Parathyroid adenoma (tissue), 2 donors: Measurements from ENCODE around the gene LY86.

Source experiments
- H2AFZ ChIP-seq: fragments of 300-600 bp; sonication (generic); one replicate; pipeline ENCODE4 v1.7.0; 2017; ENCODE audit warnings: antibody characterized with exemption, mild to moderate bottlenecking
- H3K27ac ChIP-seq: fragments of 300-600 bp; sonication (generic); one replicate; pipeline ENCODE4 v1.7.0; 2017
- H3K27me3 ChIP-seq: fragments of 300-600 bp; sonication (generic); one replicate; pipeline ENCODE4 v1.7.0; 2017; ENCODE audit warnings: low read length; ENCODE audit not compliant: control insufficient read depth, insufficient read depth
- H3K36me3 ChIP-seq: fragments of 300-600 bp; sonication (generic); one replicate; pipeline ENCODE4 v1.7.0; 2017; ENCODE audit warnings: low read length; ENCODE audit not compliant: control insufficient read depth, insufficient read depth
- H3K4me1 ChIP-seq: fragments of 300-600 bp; sonication (generic); one replicate; pipeline ENCODE4 v1.7.0; 2017; ENCODE audit warnings: control low read depth
- H3K4me2 ChIP-seq: fragments of 300-600 bp; sonication (generic); one replicate; pipeline ENCODE4 v1.7.0; 2017; ENCODE audit warnings: low read length
- H3K4me3 ChIP-seq: fragments of 300-600 bp; sonication (generic); one replicate; pipeline ENCODE4 v1.7.0; 2017; ENCODE audit warnings: low read depth, low read length
- H3K79me2 ChIP-seq: fragments of 300-600 bp; sonication (generic); one replicate; pipeline ENCODE4 v1.7.0; 2017; ENCODE audit warnings: control low read depth
- H3K9ac ChIP-seq: fragments of 300-600 bp; sonication (generic); one replicate; pipeline ENCODE4 v1.7.0; 2017; ENCODE audit warnings: mild to moderate bottlenecking
- H3K9me3 ChIP-seq: fragments of 300-600 bp; sonication (generic); one replicate; pipeline ENCODE4 v1.7.0; 2017; ENCODE audit warnings: low read length; ENCODE audit not compliant: control insufficient read depth
- CTCF ChIP-seq: fragments of 300-600 bp; sonication (generic); IDR thresholded peaks from one replicate; pipeline ENCODE4 v1.7.0; 2017; ENCODE audit warnings: antibody characterized with exemption, mild to moderate bottlenecking
- donor health status: primary hyperparathyroidism.

The LY86 gene

DNA sequence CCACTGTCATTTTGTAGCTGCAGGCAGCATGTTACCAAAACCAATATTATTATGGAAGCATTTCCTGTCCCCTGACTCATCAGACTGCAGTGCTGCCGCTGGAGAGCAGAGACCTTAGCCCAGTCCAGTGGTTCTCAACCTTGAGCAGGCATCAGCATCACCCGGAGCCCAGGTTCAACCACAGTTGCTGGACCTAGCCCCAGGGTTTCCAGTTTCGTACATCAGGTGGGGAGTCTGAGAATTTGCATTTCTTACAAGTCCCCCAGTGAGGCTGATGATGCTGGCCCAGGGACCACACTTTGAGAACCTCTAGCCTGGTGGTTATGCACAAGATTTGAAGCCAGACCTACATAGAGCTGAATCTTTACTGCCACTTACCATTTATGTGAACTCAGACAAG is 47.3 kb downstream of the LY86 start:
- Histone ChIP-seq H3K79me2 (no peaks in the 10 kb centered on the region), H3K4me2 (no peak overlapping the region), H3K4me3 (no peak overlapping the region), H2AFZ (no peak overlapping the region), H3K4me1 (no peaks in the 10 kb centered on the region), H3K36me3 (no peaks in the 10 kb centered on the region), H3K27me3 (no peaks in the 10 kb centered on the region), H3K9me3 (no peaks in the 10 kb centered on the region), H3K27ac (no peak overlapping the region), H3K9ac (no peak overlapping the region)
- no peak for TF ChIP-seq CTCF

DNA sequence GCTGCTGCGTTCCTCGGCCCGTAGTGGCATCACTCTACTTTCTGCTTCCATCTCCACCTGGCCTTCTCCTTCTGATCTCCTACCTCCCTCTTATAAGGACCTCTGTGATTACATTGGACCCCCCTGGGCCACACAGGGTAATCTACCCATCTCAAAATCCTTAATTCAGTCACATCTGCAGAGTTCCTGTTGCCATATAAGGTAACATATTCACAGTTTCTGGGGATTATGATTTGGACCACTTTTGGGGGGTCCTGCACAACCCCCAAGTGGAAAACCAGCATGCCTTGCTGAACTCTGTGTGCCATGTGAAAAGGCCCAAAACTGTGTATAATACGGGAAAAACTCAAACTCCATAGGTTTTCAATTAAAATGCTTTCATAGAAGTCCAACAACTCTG is 51.1 kb downstream of the LY86 start:
- Histone ChIP-seq H3K4me1 (no peaks in the 10 kb centered on the region), H3K27me3 (no peaks in the 10 kb centered on the region), H3K36me3 (no peaks in the 10 kb centered on the region), H3K9ac (no peak overlapping the region), H3K4me2 (no peak overlapping the region), H3K9me3 (no peaks in the 10 kb centered on the region), H2AFZ (no peak overlapping the region), H3K4me3 (no peak overlapping the region), H3K27ac (no peak overlapping the region), H3K79me2 (no peaks in the 10 kb centered on the region)
- TF ChIP-seq CTCF = no peak

GRCh38 chr6:6640926-6641325 is 52.4 kb downstream of the LY86 start:
- no peaks in the 10 kb centered on the region for H3K36me3 ChIP-seq
- H3K9ac ChIP-seq = no peak overlapping the region
- no peaks in the 10 kb centered on the region for H3K27me3 ChIP-seq
- no peak overlapping the region for H2AFZ ChIP-seq
- H3K4me1 ChIP-seq = no peaks in the 10 kb centered on the region
- H3K79me2 ChIP-seq = no peaks in the 10 kb centered on the region
- H3K27ac ChIP-seq = no peak overlapping the region
- H3K9me3 ChIP-seq = no peaks in the 10 kb centered on the region
- H3K4me3 ChIP-seq = no peak overlapping the region
- TF ChIP-seq CTCF = no peak
- H3K4me2 ChIP-seq = no peak overlapping the region

- no peaks in the 10 kb centered on the region for H3K79me2 ChIP-seq
- no peaks in the 10 kb centered on the region for H3K4me1 ChIP-seq
- no peaks in the 10 kb centered on the region for H3K36me3 ChIP-seq
- H3K27me3 ChIP-seq = no peaks in the 10 kb centered on the region
- H3K9me3 ChIP-seq = no peaks in the 10 kb centered on the region
- no peak overlapping the region for H3K9ac ChIP-seq
- H2AFZ ChIP-seq = no peak overlapping the region
- H3K4me3 ChIP-seq = no peak overlapping the region
- no peak overlapping the region for H3K4me2 ChIP-seq
- no peak for TF ChIP-seq CTCF
- no peak overlapping the region for H3K27ac ChIP-seq
These were observed 54.9 kb downstream of the LY86 start for GRCh38 chr6:6643398-6643797.

DNA sequence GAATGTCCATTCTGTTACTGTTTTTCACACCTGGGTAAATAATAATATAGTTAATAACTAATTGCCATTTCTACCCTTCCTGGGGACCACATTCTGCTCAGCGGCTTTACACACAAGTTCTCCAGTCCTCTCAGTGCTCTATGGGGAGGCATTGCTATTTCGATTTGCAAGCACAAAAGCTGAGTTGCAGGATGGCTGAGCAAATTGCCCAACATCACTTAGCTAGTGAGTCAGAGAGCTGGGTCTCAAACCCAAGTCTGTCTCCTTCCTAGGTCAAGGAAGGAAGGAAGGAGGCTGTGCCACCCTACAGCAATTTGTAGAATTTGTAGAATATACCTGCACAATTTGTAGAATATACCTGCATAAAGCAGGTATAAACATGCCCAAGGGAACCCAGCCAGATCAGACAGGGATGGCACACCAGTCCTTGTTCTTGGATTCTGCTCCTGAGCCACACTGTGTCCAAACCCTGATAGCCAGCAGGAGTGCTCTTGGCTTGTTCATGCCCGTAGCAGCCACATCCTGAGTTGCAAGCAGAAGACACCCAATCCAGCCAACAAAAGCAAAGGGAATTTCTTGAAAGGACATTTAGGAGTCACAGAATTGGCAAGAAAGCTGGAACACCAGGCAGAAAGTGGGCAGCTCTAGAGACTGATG is 56.9 kb downstream of the LY86 start:
- Histone ChIP-seq H2AFZ (no peak overlapping the region), H3K4me3 (no peak overlapping the region), H3K79me2 (no peaks in the 10 kb centered on the region), H3K9me3 (no peaks in the 10 kb centered on the region), H3K4me1 (no peaks in the 10 kb centered on the region), H3K27me3 (no peaks in the 10 kb centered on the region), H3K9ac (no peak overlapping the region), H3K4me2 (no peak overlapping the region), H3K36me3 (no peaks in the 10 kb centered on the region), H3K27ac (no peak overlapping the region)
- no peak for TF ChIP-seq CTCF
